Activated T-cell treated with anti-CD3 and anti-CD28 coated beads, Interleukin-2, amount 50 U/mL, for 1 hour (primary cell): ENCODE data around the gene ACOT8.
"Not testable (repeated sequence)": the region's sequence is repeated elsewhere in the genome, so short reads cannot be mapped to it uniquely, and the experiment has no call there.

Experiments
- DNase-seq: peaks from one replicate; pipeline ENCODE4 v3.0.0-alpha.2; 2020

ACOT8 gene

DNA sequence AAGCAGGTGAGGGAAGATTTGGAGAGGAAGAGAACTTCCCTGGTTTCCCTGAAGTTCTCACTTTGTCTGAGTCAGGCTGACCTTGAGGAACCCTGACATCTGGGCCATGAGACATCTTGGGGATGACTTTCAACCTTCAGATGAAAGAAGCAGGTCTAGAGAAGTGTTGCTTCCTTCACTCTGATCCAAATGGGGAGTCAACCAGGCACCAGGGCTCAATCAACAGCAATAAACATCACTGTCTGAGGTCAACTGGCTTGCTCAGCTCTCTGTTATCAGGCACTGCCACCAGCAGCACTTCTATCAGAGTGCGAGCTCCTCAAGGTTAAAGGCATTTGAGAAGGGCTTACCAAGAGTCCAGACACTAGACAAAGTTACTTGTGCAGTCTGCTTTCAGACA lies 6.3 kb downstream of the ACOT8 start:
- no peak for DNase-seq

DNA sequence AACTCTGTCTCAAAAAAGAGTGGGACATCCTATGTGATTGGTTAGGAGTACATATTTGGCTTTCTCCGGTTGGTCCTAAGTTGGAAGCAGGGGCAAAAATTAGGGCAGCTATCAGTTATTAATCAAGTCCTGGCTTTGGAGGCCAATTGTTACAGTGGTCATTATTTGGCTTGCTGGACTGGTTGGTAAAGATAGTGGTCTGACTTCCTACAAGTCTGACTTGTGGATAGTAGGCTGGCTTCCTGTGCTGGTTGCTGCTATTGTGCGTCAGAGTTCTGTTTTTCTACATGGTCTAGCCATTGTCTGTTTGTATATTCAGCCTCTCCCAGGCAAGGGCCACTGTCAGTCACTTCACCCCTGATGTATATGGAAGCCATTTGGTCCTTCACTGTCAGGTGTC lies 7.0 kb downstream of the ACOT8 start:
- no peak for DNase-seq

DNA sequence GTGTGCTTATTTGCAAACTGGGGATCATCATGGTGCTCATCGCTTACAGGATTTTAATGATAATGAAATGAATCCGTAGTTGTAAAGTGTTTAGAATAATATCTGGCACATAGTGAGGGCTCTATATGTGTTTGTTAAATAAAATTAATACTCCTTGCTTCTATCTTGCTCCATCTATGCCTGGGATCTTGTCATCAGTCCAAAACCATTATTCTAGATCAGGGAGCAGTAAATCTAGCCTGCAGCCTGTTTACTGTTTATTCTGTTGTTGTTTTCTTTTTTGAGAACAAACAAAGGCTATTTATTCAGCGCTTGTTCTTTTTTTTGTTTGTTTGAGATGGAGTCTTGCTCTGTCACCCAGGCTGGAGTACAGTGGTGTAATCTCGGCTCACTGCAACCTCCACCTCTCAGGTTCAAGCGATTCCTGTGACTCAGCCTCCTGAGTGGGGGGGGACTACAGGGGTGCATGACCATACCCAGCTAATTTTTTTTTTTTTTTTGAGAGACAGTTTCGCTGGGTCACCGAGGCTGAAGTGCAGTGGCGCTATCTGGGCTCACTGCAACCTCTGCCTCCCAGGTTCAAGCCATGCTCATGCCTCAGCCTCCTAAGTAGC lies 8.1 kb downstream of the ACOT8 start:
- DNase-seq = no peak

DNA sequence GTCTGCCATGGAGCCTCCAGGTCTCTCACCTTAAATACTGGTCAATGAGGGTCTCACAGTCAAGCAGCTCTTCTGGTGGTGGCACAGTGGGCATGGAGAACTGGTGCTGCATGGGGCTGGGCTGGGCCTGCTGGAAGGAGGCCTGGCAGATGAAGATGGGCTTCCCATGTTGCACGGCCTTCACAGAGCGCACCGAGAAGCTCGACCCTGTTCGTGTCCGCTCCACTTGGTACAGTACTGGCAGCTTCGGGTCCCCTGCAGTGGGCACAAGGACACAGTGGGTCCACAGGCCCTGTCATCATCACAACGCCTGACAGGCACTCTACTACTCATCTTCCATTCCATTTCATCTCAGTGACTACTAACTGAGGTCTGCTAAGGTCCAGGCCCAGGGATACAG lies 8.8 kb downstream of the ACOT8 start:
- DNase-seq = no peak

DNA sequence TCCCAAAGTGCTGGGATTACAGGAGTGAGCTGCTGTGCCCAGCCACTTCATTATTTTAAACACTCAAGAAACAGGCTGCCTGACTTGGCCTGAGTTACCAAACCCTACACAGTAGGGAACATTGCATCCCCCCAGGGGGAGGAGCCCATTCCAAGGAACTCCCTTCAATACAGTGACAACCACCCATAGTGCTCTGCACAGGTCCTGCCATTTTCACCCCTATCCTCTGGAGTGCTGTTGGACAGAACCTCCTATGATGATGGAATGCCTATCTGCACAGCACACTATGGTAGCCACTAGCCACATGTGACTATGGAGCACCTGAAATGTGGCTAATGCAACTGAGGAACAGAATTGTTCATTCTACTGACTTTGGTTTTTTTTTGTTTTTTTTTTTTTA lies 11.7 kb downstream of the ACOT8 start:
- DNase-seq = no peak

DNA sequence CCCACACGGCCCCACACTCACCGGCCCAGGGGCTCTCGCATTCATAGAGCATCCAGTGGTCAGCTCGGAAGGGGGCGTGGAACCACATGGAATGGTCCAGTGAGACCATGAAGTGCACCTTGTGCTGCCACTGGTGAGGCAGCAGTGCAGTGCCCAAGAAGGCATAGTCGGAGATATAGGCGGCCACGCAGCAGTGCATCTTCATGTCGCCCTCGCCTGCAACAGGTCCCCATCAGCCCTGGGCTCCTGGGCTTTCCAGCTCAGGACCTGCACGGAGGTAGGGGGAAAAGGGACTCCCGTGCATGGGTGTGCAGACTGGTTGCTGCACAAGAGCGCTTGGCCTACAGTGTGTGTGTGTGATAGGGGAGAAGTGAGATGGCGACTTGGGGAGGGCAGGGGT lies 13.7 kb downstream of the ACOT8 start:
- no peak for DNase-seq

DNA sequence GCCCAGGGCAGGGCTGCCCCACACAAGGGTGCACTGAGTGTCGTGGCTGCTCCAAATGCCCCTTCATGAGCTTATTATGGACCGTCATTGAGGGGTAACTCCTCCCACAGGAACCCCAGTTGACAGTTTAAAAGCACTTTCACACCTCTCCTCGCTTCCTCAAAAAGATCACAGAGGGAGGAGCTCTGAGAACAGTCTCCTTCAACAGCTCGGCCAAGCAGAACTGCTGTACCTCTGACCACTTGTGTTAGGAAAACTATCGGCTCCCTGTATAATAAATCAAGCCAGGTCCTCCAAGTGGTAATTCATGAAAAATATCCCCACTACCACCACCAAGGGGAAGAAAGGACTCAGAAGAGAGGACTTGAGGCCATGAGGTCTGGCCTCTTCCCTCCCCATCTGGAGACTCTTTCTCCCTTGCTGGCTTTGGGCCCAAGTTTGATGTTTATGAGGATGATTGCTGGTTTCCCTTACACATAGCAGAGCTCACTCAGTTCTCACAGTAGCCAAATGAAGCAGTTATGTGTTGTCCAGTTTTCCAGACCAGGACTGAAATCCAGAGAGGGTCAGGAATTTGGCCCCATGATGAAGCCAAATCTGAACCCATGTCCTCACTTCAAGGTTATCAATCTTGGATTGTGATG lies 14.9 kb downstream of the ACOT8 start:
- no peak for DNase-seq

DNA sequence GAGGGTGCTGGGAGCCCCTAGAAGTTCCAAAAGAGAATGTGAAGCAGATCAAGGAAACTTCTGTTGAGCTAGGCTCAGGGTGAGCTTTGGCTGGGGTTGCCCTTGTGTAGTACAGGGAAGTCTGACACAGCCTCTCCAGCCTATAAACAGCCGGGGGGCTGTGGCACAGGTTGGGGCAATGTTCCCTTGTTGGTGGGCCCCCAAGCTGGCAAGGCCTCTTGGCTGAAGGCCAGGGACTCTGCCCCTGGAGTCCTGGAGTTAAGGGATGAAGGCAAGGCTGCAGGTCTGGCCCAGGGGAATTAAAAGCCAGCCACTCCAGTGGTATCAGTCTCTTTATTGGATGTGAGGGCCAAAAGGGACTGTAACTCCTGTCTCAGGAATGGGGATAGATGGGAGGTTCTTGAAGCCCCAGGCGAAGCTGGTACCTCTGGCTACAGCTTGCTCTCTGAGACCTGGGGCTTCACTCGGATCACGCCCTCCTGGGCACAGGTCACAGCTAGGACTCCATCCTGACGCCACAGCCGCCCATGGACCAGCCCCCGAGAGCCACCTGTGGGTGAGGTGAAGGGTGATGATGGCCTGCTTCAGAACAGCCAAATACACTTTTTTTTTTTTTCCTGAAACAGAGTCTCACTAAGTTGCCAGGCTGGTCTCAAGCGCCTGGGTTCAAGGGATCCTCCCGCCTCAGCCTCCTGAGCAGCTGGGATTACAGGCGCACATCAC lies 15.6 kb downstream of the ACOT8 start:
- no peak for DNase-seq

DNA sequence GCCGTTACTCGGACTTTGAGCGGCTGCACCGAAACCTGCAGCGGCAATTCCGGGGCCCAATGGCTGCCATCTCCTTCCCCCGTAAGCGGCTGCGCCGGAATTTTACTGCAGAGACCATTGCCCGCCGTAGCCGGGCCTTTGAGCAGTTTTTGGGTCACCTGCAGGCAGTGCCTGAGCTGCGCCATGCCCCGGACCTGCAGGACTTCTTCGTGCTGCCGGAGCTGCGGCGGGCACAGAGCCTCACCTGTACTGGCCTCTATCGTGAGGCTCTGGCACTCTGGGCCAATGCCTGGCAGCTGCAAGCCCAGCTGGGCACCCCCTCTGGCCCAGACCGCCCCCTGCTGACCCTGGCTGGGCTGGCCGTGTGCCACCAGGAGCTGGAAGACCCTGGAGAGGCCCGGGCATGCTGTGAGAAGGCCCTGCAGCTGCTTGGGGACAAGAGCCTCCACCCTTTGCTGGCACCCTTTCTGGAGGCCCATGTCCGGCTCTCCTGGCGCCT lies 16.4 kb downstream of the ACOT8 start:
- DNase-seq = no peak

DNA sequence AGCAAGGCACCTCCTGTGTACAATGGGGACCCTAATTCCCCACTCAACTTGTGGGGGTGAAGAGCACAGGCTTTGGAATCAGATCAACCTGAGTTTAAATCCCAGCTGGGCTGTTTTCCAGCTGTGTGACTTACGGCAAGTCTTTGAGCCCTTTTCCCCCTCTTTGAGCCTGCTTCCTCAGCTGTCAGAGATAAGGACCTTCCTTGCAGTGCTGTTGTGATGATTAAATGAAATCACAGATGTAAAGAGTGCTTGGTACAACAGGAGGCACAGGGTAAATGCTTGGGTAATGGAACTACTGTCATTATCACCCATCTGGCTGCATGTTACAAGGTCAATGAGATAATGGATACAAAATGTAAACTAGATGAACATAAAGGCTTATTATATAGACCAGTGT lies 20.4 kb downstream of the ACOT8 start:
- DNase-seq = no peak

DNA sequence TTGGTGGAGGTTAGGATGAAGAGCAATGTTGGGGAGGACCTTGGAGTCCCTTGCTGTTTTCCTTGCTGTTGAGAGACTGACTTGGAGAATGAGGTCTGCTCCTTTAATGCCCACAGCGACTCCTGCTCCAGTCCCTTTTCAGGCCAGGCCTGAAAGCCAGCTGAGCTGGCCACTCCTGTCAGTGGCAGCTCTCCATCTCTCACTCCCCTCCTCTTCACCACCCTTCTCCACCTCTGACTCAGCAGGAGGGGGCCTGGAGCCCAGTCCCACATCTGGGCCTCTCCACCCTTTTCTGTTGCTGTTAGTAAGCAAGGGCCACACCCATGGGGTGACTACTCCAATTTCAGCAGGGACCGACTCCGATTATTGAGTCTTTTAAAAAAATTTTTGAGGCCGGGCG lies 21.4 kb downstream of the ACOT8 start:
- DNase-seq = no peak

DNA sequence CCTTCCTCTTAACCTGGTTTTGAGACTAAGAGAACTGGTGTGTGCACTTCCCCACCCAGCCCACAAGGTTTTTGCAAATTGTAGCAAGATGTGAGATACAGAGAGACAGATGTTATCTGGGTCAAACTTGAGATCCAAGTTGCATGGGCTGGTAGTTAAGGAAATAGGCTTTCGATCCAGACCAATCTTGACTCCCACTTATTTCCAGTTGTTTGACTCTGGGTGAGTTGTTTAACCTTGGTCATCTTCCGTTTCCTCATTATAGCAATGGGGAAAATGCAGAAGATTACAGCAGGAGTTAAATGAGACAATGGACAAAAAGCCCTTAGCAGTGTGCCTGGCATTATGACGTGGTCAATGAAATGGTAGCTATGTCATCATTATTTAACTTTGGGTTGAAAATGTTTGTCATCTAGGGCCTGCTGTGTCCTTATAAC lies 21.8 kb downstream of the ACOT8 start:
- no peak for DNase-seq

DNA sequence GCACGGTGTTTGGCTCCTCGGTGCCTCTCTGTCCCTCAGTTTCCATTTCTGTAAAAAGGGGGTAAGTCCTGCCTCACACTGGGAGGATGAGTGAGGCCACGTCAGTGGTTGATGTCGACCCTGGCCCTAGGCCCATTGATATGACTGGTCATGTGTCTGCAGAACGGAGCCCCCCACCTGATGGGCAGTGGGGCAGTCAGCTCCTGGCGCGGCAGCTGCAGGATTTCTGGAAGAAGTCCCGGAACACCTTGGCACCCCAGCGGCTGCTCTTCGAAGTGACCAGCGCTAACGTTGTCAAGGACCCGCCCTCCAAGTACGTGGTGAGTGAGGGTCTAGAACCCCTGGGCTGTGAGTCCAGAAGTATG lies 22.4 kb downstream of the ACOT8 start:
- no peak for DNase-seq

DNA sequence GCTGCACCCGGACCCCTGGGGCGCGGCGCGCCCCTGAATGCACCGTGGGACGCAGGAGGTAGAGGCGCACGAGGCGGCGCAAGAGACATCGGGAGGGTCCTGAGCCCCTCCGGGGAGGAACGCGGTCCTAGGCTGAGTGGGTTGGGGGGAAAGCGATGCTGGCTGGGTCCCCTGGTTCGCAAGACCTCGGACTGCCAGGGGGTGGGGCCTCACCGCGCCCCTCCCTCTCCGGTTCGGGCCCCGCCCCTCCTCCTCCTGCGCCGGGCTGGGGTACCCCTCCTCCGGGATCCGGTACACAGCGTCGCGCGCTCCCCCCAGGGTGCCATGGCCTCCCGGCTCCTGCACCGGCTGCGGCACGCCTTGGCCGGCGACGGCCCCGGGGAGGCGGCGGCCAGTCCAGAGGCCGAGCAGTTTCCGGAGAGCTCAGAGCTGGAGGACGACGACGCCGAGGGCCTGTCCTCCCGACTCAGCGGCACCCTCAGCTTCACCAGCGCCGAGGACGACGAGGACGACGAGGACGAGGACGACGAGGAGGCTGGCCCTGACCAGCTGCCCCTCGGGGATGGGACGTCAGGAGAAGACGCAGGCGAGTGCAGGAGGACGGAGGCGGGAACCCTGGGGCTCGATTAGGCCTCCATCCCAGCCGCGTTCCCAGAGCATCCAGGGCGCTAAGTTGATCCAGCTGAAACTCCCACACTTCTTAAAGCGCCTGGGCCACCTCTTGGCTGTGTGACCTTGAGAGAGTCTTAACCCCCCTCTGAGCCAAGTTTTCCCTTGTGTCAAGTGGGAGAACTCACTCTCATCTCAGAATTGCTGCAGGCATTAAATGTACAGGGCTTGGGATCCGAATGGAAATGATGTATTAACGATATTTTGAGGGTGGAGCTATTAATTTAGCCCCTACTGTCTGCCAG lies 23.1 kb downstream of the ACOT8 start:
- DNase-seq = peak; percentile 64

DNA sequence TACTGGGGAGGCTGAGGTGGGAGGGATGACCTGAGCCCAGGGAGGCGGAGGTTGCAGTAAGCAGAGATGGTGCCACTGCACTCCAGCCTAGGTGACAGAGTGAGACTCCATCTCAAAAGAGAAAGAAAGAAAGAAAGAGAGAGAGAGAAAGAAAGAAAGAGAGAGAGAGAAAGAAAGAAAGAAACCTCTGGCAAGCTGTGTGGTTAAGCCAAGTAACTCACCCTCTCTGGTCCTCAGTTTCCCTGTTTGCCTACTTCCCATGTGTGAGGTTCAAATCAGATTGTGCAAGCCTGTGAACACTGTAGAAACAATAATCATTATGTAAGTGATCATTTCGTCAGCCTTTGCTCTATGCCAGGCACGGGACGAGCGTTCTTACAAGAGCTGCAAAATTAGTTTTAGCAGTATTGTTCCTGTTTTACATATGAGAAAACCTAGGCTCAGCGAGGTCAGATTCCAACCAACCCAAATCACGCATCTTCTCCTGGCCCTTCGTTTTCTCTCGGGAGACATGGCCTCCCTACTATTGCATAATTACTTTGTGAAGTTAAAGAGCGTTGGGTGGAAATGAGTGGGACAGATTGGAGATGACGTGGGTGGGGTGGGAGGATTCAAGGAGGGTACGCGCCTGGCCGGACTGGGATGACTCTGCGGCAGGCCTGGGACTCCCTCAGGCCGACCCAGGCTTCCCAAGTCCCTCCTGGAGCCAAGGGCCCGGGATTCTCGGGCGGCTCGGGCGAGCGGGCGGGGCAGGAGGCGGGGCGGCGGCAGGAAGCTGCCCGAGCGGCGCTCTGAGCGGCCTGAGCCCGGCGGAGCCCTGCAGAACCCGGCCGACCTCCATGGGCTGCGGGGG lies 23.9 kb downstream of the ACOT8 start, which contains the start of gene SNX21:
Gene SNX21 (plus strand): TSS at position 770 of the 853 bp plus-strand sequence. CDS start 121 bp downstream, outside the sequence.
- peak; percentile 44 for DNase-seq

DNA sequence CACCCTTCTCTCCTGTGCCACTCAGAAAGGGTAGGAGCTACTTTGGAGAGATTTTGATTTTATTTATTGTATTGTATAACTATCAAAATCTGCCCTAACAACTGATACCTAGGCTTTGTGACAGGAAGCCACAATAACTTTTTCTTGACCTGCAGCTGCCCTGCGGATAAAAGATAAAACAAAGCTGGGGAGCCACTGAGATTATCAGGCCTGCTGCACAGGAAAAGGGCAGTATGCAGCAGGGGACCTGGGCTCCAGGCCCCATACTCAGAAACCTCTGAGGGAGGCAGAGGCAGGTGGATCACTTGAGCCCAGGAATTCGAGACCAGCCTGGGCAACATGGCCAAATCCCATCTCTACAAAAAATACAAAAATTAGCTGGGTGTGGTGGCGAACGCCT lies 24.6 kb downstream of the ACOT8 start:
- no peak for DNase-seq

DNA sequence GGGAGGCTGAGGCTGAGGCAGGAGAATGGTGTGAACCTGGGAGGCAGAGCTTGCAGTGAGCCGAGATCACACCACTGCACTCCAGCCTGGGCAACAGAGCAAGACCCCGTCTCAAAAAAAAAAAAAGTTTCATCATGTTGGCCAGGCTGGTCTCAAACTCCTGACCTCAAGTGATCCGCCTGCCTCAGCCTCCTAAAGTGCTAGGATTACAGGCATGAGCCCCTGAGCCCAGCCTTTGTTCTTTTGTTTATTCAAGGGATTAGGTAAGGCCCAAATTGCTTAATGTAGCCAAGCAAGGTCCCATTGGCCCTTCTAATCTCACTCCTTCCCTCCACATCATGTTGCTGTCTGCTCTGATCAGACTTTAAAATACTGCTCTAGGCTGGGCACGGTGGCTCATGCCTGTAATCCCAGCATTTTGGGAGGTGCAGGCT lies 27.5 kb downstream of the ACOT8 start:
- not testable (repeated sequence) for DNase-seq

DNA sequence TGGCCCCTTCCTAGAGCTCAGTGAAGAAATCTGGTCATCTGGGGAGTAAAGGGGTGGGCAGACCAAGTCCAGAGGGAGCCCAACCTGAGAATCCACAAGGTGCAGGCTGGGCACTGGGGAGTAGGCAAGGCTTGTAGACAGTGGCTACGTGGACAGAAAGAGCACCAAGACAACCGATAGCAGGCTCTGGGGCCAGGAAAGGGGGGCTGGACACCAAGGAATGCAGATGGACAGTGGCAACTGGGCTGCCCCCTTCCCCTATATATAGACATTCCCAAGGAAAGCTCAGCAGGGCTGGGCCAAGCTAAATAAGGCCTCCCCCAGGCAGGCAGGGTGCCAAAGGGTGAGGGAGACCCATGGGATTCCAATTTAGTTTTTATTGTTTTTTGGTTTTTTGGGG lies 28.6 kb downstream of the ACOT8 start:
- no peak for DNase-seq

DNA sequence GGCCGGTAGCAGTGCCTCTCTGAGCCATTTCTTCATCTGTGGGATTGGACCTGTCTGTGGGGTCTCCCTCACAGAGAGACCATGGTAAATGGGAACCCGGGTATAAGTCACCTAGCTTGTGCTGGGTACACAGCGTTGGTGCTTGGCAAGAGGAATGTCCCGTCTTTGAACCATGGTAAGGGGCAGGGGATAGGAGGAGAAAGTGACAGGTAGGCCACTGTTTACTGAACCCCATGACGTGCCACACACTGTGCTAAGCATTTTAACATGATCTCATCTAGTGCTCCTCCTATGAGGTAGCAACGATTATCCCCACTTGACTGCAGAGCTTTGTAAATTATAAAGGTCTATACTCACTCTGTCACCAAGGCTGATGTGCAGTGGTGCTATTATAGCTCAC lies 29.5 kb downstream of the ACOT8 start:
- no peak for DNase-seq

DNA sequence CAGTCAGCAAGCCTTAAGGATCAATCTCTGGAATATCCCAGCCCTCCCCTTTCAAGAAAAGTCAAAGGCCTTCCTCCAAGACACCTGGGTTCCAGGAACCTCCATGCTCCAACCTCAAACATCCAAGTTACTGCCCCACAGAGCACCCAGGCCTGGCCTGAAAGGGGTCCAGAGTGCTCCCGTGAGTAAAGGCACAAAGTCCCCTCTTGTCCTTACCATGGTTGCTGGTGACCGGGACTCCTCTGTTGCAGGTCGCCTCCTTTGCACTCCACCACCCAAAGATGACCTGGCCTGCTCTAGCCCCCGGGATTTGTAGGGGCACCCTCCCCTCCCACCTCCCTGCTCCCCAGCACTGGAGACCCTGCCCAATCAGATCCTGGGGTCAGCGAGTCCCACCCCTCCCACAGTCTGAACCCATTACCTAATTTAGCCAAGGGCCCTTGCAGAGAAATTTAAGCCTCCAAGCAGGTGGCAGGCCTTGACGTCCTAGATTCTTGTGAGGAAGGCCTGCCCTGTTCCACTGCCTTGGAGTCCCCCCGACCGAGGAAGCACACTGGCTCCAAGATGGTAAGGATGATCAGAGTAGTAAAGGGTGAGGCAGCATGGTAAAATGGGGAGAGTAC lies 30.1 kb downstream of the ACOT8 start, which contains the start of gene TNNC2:
Gene TNNC2 (minus strand): TSS at position 283 of the 623 bp plus-strand sequence. CDS start 64 bp downstream, at position 219.
- DNase-seq = no peak

DNA sequence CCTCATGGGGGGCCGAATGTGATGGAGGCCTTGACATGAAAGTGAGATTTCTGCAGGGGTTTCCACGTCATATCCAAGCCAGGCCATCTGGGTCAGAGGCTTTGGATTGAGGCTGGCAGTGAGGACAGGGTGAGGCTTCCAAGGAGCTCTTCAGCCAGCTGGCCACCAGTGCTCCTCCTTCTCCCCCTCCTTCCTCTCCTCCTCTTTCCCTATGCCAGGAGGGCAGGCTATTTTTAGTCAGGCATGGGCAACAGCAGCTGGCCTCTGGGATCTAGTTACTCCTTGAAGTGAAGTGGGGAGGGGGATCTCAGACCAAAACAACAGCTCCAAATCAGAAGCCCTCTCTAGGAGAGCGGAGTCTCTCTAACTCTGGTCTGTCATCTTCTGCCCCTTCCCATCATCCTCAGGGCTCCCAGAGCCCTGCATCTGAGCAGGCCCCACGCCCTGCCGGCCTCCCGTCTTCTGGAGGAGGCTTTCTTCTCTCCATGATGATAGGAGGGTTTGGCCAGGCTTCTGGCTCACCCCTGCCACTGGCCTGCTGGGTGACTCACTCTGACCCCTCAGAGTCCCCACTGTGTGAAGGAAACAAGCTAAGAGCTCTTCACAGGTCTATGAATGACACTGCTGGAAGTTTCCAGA lies 30.7 kb downstream of the ACOT8 start:
- DNase-seq = no peak
